Fibroblast of skin of back (primary cell): ENCODE data around the gene KAZN.

Experiments
- DNase-seq: peaks from one replicate; pipeline ENCODE4 v3.0.0-alpha.2; 2013

KAZN gene

DNA sequence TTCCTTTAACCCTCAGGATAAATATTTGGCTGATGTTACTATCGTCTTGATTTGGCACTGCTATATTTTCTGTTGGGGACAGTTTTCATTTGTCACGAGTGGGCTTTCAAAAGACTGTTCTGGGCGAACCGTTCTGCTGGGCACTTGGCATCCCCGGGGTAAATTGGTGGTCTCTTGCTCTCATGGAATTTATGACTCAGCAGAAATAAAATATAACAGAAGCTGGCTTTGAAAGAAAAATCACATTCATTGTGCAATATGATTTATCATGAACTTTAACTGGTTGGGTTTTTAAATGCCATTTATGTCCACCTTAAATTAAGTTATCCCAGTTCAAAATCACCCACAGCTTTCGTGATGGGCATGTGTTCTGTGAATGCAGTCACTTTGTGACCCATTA, 147.3 kb downstream of the KAZN start:
- DNase-seq = no peak

DNA sequence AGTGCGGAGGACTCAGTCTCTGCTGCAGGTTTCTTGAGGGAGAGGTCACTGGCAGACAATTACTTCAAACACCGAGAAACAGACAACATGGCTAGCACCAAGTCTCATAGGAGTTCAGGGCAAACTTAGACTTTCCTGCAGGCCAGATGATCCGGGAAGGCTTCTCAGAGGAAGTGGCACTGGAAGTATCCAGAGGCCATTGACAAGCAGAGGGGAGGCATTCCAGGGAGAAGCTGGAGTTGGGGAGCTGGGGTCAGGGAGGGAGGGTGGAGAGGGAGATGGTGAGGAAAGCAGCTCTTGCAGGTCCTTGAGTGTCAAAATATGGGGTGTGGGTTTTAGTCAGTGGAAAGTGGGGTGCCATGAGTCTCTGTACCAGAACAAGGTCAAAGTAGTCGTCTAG, 147.9 kb downstream of the KAZN start:
- no peak for DNase-seq

DNA sequence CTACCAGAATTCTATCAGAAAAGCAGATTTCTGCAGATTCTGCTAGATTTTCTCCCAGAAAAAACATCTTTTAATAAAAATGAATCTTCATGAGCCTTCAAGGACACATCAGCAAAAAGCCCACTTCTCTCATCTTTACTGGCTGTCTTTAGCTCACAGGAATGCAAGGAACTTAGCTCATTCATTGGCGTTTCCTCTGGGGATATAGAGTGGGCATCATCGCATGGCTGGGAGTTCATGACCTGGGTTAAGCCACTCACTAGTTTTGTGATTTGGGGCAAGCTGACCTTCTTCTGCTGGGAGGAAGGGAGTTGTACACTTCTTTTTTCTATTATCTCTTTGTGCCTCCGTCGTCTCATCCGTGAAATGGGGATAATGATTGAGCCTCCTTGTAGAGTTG, 149.7 kb downstream of the KAZN start:
- DNase-seq = peak; percentile 50

DNA sequence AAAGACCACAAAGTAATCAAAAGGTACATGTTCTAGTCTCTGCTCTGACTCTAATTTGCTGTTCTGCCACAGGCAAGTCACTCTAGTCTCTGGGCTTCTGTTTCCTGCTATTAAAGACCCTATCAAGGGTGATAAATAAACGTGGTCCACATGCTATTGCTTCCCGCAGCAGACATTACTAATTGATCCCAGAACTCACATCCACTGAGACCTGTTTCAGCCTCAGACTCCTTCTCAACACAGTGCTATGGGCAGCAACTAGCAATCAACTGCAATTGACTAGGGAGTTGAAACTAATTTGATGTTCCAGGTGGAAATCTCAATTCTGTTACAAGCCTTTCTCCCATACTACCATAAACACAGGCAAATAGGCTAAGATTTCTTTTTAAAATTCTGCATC, 150.5 kb downstream of the KAZN start:
- no peak for DNase-seq

DNA sequence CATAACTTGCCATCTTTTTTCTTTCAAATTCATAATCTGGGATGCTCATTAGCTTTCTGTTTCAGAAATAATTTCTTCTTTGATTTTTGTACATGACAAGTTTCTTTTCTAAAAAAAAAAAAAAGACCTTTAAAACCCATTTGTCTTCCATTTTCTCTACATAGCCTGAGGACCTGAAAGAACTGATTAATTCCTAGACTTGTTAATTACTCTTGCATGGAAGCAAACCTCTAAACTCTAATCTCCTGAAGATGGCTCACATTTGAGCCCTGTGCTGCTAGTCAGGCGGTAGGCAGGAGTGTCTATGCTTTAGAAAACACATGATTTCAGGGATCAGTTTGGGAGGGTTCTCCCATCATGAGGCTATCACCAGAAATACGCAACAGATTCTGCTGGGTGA, 152.0 kb downstream of the KAZN start:
- DNase-seq = no peak

DNA sequence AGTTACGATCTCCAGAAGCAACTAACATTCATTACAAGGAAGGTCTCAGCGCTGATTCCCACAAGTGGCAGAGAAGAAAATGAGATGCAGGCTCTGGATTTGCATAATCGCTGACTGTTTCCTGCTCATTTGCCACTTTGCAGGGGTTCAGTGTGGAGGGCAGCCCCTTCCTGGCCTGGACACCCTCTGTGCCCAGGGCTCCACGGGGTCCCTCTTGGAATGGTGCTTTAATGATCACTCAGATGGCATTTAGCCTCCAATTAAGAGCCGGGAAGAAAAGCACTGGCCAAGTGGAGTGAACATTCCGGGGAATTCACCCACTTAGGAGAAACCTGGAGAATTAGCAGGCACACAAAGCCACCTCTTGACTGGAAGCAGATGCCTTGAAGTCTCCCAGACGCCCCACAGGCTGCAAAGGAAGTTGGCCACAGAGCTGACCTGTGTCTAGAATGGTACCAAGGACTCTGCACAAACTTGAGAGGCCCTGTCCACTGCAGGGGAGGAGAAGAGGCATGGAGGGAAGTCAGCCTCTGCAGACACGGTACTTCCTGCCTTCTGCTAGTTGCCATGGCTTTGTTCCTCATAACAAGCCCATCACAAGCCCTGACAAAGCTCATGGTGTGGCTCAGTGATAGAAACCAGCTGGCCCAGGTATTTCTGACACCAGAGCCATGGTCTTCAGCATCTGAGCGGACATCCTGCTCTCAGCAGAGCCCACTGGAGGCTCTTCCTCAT, 157.2 kb downstream of the KAZN start:
- DNase-seq = no peak

DNA sequence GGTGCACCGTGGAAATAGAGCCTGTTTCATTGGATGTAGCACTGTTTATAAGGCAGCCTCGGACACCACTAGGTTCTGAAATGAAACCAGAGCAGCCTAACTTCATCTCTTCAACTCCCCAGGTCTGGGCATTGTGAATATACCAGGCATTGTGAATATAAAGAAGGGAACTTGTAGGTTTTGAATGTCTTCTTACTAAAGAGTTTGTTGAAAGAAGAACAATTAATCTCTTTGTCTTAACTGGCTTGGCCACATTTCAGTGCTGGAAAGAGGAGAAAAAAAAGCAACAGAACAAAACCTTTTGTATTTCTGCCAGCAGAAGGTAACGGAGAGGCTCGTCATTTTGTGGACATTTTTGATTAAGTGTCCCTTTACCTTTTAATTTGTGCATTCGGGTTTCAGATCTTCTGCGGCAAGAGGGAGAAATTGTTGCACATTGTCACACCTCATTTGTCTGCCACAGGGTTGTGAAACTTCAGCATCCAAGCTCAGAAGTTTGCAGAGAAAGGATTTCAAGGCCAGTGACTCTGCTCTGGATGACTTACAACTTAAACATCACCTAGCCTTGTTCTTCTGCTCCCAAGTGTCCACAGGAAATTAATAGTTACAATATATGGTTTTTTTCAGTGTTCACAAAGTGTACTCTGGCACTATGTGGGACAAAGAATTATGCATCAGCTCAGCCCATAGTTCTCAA, 158.3 kb downstream of the KAZN start:
- no peak for DNase-seq

DNA sequence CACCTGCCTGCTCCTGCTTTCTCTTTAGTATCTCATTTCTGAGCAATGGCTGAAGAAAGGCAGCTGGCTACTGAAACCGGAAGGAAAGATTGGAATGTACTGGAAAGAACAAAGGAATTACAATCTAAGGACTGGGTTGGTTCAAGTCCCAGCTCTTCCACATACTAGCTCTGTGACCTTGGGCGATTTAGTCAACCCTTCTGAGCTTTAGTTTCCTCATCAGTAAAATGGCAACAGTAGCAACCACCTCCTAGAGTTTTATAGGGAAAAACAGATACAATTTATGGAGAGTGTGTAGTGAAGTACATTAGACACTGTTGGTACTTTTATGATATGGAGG, 158.8 kb downstream of the KAZN start:
- DNase-seq = no peak

DNA sequence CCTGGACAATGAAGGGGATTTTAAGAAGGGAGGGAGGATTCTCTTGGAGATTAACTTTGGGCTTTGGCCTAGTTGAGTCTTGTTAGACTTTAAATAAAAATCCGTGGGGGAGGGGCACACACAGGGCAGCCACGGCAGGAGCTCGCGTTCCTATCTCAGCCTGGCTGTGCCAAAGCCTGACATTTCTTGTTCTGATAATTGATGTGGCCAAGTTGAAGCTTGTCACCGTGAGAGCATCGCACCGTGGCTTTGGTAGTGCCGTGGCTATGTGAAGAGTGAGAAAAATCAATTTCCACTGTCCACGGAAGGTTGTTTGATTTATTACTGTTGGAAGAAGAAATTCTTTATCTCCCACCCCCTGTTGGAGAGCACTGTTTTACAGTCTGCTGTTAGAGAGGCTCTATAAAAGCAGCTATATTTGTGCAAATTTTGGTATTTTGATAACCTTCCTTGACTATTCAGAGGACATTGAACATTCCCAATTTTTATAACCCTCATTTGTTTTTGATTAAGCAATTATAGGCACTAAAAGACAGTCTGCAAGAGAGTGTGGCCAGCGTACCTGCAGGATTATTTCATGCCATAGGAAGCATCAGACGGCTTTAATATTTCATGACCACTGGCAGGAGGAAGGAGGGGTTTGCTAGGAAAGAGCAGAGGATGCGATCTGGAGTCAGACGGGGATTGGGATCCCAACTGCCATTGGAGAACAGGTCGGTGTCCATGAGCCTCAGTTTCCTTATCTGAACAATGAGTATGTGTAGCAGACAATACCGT, 160.7 kb downstream of the KAZN start:
- DNase-seq = no peak

DNA sequence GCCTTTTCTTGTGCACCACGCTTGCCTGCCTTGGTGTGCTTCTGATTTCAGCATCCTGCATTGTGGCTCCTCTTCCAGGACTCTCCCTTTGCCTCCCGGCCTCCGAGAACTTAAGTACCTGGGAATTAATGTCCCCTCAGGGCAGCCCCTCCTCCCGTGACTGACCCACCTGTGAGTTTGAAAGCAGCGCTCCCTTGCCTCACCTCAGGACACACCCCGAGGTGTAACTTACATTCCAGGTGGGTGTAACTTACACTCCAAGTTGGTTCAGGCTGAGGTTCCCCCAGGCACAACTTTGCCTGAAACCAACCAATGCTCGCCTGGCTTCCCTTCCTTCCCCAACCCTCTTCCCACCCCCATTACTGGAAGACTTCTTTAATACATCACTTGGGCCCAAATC, 161.4 kb downstream of the KAZN start:
- DNase-seq = no peak

DNA sequence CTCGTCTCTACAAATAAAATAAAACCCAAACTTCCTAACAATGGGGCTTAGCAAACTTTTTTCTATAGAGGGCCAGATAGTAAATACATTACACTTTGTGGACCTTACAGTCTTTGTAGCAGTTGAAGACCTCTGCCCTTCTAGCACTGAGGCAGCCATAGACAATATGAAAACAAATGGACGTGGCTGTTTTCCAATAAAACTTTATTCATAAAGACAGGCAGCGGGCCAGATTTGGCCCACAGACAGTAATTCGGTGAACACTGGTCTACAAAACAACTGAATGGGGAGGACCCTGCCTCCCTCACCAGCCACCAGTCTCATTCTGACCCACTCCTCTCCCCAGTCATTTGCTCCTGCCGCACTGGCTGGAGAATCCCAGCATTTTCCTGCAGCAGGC, 162.3 kb downstream of the KAZN start:
- DNase-seq = no peak

DNA sequence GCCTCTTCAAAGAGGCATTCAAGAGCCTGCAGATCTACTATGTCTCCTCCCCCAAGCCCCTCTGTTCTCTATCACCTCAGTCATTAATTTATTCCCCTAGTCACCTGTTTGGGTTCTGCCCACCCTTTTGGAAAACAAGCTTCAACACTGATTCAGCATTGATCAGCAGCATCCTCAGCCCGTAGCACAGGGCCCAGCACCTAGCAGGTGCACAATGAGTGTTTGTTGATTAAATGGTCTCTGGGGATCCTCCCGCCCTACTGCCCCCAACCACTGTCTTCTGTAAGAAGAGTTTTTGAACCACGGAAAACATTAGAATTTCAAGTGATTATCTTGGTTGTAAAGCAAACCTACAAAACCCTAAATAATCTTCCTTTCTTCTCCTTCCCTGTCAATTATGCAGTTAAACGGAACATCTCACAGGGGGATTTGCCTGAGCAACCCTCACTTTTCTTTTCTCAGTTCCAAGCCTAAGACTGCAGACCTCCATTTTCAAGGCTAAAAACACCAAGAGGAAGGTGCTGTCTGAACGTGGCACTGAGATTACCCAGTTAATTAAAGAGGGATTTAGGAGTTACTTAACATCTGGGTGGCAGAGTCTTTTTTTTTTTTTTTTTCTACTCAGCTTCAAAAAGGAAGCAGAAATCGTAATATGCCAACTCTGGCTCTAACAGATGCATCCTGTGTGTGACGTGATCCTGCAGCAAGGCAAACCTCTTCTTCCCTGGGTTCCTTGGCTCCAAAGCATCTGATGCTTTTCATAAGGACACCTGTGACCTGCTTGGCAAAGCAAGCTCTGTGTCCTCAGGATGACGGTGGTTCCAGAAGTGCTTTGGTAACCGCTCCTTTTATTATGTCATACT, 163.0 kb downstream of the KAZN start:
- no peak for DNase-seq

DNA sequence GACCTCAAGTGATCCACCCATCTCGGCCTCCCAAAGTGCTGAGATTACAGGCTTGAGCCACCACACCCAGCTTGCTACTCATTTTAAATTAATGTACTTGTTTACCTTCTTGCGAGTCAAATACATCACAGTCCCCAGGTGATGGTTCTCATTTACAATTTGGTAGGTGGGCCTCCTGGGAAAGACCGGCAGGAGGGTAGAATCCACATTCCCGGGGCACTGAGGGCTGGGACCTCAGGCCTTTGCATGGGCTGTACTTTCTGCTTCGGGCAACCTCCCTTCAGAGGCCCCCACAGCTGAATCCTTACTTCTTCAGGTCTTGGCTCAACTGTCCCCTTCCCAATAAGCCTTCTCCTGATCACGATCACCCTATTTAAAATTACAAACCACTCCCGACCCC, 165.5 kb downstream of the KAZN start:
- DNase-seq = no peak

DNA sequence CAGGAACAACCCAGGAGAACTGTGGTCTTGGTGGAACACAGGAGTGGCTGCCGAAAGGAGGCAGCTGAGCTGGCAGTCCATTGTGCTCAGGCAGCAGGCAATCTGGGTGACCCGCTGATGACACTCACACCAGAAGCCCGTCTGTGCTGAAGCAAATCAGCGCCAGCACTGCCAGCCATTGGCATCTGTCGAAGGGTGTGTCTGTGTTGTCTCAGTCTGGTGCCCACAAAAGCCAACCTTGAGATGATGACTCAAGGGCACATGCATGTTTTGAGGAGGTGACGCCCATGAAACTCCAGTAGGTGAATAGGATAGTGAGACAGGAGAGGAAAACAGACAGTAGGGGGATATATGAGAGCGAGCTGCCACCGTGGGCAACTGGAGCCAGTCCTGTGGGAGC, 167.3 kb downstream of the KAZN start:
- DNase-seq = no peak

DNA sequence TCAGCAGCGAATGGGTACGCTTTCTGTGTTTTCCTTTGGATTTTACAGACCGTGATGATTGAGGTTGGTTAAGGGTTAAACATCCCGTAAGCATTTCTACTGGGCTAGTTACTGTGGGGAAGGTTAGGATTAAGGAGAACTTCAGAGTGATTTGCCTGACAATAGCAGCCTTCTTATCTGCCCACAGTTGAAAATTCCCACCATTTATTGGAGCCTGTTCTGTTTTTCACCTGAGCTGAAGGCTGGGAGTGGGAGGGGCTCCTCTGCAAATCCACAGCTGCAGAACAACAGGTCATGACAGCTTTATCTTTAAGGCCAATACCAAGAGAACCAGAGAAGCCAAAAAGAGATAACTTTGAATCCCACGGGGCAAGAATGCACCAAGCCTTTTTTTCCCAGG, 168.6 kb downstream of the KAZN start:
- no peak for DNase-seq

DNA sequence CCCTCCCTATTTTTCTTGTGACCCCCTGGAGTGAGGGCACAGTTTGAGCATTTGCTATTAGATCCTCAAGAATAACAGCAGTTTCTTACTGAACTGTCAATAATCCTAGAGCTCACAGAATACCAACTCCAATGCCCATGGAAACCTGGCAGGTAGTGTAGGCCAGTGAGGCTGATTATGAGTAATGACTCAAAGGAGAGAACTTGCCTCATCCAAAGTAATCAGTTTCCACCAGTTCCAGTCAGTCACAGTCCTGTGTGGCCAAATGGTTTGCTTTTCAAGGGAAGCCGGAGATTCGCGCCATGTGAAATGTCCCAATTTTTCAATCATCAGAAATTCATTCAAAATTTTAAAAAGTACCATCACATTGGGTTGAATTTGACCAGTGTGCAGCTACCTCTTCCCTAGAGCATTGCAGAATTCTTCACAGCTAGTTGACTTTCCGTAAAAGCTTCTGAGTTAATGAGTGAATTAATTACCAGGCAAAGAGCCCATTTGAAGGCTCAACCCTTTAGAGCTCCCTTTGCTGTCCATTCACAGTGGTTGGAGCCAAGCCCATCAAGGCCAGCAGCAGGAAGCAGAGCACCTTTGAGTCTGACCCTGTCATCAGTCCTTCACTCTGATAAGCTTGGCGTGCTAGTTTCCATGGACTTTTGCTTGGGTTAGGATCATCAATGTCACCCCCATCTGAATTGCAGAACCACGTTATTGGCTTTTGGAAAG, 170.3 kb downstream of the KAZN start:
- no peak for DNase-seq

DNA sequence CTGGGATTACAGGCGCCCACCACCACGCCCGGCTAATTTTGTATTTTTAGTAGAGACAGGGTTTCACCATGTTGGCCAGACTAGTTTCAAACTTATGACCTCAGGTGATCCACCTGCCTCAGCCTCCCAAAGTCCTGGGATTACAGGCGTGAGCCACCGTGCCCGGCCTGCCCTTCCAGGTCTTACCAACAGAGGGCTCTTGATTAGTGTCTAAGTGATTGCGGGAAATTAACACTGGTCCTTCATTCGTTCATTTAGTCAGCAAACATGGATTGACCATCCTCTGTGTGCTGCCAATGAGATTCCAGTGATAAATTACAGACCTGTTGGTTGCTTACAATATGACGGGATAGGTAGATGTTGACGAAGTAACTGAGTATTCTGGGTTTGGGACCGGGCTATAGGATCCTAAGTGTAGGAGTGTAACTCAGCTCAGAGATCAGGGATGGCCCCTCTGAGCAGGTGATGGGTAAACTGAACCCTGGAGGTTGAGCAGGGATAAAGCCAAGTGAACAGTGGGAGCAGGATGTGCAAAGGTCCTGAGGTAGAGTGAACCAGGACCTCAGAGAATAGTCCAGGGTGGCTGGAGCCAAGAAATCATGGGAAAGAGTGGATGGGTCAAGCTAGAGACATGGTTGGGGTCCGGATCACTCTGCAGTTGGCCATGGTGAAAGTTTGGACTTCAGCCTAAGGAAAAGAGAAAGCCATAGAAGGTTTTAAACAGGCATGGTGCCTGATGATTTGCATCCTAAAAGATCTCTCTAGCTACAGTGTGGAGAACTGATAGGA, 171.2 kb downstream of the KAZN start:
- no peak for DNase-seq

DNA sequence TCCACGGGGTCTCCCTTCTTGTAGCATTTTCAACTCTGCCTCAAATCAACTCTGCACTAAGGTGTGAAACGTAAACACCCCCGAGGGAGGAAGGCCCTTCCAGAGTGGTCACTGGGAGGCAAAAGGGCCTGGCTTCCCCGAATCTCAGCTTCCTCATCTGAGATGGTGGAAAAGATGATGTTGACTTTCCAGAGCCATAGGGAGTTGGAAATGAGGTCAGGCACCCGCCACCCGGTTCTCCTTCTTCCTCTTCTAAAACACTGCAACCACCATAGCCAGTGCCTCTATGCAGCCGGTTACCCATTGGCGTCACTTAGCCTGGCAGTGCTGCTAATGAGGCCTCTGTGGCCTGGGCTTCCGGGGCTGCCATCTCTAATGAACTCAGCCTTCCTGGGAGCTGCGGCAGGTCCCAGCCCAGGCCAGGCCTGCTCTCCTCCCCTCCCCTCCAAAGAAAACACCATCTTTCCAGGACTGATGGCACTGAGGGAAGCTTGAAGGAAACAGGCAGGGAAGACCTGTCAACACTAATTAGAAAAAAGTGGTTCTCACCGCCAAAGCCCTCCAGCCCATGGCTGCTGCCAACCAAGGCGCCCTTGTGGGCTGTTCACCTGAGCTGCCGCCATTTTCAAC, 175.0 kb downstream of the KAZN start:
- no peak for DNase-seq

DNA sequence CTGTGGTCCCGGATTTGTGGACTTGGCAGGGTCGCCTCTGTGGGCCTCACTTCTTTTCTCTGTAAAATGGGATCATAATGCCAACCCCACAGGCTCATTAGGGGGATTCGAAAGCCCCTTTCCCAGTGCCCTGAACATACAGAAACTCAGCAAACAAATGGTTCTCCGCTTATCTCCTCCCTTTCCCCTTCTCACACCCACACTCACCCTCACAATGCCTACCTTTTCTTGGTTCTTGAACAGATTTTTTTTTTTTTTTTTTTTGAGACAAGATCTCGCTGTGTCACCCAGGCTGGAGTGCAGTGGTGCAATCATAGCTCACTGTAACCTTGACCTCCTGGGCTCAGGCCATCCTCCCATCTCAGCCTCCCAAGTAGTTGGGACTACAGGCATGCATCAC, 175.7 kb downstream of the KAZN start:
- DNase-seq = no peak

DNA sequence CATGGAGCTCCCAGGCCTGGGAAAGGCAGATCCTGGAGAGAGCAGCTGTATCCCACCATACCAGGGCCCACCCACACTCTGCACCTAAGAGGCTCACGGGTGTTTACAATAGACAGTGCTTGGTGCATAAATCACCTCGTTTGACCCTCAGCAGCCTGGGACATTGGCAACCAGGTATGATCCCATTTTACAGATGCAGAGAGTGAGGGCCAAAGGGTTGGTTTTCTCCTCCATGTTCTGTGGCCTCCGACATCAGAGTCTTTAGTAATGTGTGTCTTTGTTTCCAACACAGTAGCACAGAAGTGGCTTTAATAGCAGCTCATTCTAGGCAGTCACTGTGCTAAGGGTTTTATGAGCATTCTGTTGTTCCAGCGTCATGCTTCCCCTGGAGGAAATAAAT, 176.5 kb downstream of the KAZN start:
- no peak for DNase-seq

DNA sequence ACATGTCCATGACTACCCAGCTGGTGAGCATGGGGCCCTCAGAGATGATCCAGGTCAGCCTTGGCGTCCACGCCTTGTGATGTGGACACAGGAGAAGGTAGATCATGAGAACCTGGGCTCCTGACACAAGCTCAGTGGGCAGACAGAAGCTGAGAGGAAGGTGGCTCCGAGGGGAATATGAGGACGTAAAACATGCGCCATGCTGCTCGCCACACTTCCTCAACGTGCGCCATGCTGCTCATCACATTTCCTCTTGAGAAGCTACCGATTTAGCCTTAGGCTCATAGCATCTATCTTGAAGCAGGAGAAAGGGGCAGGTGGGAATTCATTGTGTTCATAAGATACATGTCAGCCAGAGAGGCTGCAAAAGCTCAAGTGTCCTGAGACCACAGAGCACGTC, 176.9 kb downstream of the KAZN start:
- DNase-seq = no peak
